GM21717 (cell line): ENCODE measurements around the gene PNMA6E.

Source experiments
- ATAC-seq: cut with Tn5 transposase; IDR thresholded peaks from one replicate; pipeline ENCODE4 v1.9.1; 2021; ENCODE audit warnings: mild to moderate bottlenecking, moderate library complexity; ENCODE audit not compliant: unreplicated experiment

The PNMA6E gene

DNA sequence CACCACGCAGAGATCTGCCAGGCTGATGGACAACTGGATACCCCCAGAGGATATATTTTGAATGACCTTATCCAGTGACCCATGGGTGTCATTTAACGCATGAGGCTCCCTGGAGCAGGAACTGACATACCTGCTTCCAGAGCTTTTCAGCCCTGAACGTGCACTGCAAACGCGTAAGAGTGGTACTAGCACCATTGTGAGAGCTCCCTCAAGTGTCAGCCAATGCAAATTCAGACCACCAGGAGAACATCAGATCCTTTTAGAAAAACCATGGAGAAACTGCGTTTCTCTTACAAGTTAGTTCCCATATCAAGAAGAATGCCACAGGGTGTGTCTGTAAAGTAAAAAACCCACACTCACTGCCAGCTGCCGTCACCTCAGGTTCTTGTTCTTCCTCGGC lies 37.4 kb upstream of the PNMA6E start:
- ATAC-seq = no peak

DNA sequence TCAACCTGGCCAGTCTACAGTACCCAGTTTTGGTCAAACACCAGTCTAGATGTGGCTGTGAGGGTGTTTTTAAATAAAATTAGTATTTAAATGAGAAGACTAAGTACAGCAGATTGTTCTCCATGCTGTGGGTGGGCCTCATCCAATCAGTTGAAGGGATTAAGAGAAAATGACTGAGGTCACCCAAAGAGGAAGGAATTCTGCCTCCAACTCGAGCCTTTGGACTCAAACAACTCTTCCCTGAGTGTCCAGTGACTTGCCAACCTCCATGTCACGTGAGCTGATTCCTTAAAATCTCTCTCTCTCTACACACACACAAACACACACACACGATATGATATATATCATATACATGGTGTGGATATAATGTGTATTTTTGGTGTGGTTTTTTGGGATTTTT lies 34.7 kb upstream of the PNMA6E start:
- ATAC-seq = no peak

DNA sequence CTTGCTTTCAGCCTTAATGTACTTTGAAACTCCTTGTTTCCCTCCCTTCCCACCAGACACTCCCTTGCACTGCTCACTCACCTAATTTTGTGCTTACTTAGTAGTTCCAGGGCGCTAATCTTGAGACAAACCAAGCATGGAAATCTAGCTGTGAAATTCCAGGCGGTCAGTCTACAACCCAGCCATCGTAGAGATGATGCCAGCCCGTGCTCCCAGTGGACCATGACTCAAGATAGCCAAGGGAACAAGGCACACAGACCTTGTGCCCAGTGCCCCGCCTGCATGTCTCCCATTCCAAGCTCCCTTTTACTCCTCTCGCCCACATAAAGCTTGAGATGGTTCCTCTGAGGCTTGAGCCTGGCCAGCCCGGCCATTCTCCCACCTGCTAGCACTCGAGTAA lies 33.7 kb upstream of the PNMA6E start:
- ATAC-seq = no peak

DNA sequence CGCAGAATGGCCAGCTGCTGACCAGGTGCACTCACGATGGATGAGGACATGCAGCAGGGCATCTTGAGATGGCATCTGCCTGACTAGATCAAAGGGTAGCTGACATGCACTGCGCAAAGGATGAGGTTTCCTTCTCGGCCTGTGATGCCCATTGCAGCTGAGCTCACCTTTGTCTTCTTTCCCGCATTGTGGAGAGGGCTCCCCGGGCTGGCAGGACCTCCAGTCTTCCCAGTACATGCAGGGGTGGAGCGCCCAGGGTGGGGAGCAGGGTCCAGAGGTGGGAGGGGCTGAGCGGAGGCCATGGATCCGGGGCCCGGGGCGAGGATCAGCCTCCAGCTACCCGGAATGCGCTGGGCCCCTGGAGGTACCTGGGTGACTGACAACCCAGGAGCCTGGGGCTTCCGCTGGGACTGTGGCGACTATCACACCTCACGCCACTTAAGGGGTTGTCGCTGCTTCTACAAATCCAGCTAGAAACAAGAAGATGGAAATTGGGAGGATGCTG lies 32.7 kb upstream of the PNMA6E start:
- no peak for ATAC-seq

DNA sequence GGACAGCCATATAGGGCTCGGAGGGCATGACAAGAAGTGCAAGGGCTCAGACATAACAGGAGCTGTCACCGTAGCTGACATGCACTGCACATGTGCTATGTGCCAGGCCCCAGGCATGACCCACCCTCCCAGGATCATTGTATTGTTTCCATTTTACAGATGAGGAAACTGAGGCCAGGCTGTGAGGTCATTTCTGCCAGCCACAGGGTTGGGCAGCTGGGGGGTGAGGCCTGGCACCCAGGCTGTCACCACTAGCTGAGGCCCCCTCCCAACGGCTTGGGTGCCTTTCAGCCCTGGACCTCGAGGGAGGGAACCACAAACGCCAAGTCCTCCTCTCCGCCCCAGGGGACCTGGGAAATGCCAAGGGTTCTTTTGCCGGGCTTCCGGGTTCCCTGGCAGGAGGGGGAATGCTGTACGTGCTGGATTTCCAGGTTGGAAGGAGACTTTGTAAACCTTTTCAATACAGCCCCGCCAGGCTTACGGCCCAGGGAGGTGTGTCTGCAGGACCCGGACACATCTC lies 32.1 kb upstream of the PNMA6E start:
- ATAC-seq = no peak

DNA sequence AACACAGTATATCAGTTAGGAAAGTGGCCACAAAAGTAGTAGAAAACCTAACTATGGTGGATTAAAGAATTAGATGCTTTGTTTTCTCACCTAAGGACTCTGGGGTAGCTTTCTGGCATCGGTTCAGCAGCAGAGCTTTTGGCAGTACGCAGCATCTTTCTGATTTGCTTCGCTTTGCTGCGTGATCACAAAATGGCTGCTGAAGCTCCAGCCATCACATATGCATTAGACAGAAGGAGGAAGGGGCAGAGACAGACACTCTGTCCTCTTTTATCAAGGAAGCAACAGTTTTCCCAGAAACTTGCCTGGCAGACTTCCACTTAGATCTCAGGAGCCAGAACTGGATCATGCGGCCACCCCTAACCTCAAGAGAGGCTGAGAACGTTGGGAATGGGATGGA lies 29.6 kb upstream of the PNMA6E start:
- ATAC-seq = no peak

DNA sequence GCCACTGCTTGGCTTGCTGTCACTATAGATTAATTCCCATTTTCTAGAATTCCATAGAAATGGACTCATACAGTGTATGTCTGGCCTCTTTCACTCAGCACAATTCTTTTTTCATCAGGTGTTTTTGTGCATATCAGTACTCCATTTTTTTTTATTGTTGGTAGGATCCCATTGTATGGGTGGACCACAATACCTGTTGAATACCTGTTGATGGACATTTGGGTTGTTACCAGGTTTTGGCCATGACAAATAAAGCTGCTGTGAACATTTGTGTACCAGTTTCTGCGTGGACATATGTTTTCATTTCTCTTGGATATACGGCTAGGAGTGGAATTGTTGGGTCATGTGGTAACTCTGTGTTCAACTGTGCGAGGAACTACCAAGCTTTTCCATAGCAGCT lies 25.1 kb upstream of the PNMA6E start:
- no peak for ATAC-seq

DNA sequence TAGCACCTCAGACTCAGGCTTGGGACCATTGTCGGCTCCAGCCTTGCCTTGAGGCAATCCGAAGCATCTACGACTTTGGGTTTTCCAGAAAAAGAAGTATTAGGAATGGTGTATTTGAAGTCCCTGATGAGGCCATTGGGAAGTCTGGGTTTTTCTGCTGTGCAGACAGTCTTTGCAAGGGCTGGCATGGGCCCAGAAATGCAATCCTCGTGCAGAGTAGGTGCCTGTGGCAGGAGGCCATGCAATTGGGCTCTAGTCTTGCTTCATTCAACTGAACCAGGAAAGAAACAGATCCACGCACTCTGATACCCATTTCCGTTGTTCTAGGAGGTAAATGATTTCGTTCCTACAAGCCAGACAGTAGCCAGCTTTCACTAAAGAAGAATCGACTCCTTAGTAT lies 22.5 kb upstream of the PNMA6E start:
- no peak for ATAC-seq

DNA sequence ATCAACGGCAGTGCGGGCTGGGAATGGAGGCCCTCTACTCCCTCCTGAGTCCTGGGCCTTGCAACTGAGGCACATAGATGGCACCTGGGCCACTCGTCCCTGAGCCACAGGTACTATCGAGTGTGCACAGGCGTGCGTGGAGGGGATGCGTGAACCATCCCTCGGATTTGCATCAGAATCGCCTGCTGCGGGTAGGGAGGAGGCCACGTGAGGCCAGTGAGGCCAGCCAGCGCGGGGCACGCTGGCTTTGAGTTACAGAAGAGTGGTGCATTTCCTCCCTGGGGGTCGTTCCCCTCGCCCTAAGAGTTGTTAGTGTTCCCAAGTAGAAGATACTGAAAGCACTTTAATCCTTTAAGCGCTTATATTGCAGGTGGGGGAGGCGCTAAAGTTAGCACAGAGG lies 20.7 kb upstream of the PNMA6E start:
- no peak for ATAC-seq

DNA sequence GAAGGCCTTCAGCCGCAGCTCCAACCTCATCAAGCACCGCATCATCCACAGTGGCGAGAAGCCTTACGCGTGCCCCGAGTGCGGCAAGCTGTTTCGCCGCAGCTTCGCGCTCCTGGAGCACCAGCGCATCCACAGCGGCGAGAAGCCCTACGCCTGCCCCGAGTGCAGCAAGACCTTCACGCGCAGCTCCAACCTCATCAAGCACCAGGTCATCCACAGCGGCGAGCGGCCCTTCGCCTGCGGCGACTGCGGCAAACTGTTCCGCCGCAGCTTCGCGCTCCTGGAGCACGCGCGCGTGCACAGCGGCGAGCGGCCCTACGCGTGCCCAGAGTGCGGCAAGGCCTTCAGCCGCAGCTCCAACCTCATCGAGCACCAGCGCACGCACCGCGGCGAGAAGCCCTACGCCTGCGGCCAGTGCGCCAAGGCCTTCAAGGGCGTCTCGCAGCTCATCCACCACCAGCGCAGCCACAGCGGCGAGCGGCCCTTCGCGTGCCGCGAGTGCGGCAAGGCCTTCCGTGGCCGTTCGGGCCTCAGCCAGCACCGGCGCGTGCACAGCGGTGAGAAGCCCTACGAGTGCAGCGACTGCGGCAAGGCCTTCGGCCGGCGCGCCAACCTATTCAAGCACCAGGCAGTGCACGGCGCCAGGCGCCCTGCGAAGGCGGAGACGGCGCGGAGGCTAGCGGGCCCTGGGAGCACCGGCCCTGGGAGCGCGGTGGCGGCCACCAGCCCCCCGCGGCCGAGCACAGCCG lies 19.9 kb upstream of the PNMA6E start:
- no peak for ATAC-seq

DNA sequence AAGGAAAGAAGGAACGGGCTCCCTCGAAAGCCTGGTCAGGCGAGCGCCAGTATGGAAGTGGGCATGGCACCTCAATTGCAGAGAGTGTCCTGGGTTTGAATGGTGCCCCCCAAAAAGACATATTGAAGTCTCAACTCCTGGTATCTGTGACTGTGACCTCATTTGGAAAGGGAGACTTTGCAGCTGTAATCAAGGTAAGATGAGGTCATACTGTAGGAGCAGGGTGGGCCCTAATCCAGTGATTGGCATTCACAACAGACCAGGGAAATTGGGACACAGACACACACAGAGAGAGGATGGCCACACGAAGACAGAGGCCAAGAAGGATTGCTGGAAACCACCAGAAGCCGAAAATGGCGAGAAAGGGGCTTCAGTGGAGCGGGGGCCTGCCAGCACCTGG lies 16.5 kb upstream of the PNMA6E start:
- no peak for ATAC-seq

DNA sequence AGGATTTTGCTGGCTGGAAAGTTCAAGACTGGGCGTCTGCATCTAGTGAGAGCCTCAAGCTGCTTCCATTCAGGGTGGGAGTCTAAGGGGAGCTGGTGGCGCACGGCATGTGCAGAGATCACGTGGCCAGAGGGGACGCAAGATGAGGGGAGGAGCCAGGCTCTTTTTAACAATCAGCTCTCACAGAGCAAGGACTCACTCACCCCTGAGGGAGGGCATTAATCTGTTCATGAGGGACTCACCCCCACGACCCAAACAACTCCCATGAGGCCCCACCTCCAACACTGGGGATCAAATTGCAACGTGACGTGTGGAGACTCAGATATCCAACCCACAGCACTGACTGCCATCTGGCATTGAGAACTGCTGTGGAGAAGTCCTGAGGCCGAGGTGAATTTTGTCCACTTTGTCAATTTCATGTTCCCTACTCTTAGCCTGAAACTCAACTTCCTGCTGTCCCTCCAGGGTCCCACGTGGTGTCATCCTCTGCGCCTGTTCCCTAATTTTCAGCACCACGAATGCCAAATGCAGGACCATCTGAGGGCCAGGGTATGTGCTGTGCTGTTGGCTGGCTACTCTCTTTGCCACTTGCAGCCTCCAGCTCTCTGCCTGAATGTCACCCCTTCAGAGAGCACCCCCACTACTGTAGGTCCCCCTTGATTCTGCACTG lies 15.8 kb upstream of the PNMA6E start:
- no peak for ATAC-seq

DNA sequence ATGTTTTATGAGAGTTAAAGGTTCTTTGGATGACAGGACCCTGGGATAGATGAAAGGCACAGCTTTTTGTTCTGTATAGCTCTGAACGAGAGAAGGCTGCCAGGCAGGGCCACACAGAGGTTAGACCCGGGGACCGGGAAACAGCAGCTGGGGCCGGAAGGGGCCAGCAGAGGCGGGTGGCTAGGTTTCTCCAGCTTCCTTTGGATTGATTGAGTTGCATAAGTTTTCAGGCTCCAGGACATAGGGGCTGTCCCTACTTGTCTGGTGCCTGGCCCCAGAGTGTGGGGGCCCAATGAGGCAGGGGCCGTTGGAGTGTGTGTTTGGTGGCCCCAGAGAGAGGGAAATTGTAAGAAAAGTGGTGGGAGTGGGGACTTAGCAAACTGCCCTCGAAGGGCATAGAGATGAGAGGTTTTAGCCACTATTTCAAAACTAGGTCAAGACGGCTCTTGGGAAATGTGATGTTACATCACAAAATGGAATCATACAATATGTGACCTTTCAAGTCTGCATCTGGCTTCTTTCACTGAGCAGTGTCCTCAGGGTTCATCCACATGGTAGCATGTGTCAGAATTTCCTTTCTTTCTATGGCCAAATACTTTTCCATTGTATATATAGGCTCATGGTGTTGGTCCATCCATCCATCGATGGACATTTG lies 13.8 kb upstream of the PNMA6E start:
- no peak for ATAC-seq

DNA sequence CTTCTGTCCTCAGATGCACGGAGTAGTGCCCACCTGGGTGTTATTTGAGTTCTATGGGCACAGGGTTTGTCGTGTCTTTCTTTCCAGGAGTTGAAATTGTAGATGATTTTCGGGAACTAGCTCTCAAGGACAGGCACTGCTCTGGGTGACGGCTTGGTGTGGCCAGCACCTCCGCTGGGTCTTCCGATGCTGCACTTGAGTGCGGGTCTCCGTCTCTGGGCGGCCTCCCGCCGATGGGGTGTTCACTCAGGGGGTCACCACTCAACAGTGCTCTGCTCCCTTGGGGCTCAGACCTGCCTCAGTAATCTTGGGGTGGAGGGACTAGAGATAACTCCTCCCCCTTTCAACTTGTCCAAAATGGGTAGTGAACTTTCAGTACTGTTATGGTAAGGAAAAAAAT lies 12.6 kb upstream of the PNMA6E start:
- no peak for ATAC-seq

DNA sequence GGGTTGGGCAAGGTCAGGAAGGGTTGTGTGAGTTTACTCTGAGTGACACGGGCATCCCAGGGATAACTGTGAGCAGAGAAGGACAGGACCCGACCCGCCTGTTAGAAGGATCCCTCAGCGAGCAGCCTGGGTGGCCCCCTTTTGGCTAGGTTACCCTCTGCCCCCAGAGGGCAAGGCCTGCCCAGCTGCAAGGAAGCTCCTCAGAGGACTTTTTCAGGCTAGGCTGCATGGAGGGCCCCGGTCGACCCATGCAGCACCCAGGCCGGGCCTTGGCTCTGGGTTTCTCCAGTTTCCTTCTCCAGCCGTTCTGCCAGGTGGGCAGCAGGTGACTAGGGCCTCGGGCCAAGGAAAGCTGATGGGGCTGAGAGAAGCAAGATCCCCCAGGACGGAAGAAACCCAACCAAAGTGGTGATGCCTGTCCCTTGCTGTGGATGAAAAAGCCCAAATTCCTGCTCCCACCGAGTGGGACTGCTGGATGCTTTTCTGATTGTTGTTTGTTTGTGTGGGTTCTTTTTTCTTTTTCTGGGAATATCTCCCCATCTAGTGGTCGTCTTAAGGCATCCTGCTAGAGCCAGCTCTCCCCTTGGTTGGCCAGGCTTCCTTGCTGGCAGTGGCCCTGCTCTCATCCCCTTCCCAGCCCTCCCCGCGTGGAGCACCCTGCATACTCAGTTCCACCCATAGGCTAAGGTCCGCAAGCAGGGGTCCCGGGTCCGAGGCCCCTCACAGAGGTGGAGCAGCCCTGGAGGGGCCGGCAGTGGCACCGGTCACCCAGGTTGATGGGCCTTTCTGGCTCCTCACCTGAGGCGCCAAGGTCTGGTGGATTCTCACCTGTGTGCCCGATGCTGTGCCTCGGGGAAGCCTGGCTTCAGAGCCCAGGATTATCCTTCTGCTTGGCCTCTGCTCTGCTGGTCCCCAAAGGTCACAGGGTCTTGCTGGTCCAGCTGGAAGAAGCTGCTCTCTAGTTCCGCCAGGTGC lies 11.9 kb upstream of the PNMA6E start:
- no peak for ATAC-seq

DNA sequence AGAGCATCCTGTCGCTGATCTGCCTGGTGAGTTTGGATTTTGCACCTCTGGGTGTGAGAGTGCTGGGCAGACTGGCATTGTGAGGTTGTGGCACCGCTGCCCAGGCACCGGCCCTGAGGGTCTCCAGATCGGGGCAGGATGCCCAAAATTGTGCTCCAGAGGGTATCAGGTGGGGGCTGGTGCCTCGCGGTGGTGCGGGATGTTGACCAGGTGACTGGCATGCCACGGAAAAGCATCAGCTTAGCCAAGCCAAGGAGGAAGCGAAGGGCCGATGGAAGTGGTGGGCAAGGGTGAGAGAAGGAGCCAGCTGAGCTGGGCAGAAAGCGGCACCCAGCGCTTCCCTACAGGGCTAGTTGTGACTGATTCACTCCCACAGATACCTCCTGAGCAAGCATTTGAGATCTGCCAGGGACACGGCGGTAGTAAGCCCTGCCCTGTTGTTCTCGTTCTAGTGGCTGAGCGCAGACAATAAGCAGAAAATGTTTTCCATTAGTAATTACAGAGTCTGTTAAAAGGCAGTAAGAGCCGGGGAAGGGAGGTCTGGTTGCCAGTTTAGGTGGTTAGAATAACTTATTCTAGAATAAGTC lies 10.9 kb upstream of the PNMA6E start:
- no peak for ATAC-seq

DNA sequence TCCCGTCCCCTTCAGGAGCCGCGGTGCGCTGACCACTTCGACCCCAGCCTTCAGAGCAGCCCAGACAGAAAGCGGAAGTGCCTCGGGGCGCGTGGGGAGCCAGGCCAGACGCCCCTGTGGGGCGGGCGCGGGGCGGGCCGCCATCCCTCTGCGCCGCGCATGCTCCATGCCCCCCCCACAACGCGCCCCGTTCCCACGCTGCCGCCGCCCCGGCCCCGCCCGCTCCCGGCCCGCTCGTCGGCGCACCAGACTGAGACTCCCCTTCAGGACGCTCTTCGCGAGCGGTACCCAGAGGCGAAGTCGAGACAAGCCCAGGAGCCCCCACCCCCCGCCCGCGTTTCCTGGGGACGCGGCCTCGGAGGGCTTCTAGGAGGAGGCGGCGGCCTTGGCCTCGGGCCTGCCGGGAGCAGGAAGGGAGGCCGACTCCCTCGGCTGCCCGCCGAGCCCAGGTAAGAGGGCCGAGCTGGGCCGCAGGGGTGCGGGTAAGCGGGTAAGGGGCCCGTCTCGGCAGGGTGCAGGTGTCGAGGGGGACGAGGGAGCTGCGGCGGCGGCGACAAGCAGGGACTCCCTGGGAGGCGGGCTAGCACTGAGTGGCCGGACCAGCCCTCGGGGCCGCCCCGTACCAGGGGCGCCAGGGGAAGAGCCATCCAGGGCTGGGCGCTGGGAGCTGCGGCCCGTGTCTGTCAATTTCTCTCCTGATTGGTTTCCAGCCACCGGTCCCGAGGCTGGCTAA lies 10.3 kb upstream of the PNMA6E start, which contains the start of gene ZFP92:
Gene ZFP92, plus strand, starts transcription at position 218 of the 733 bp plus-strand sequence. CDS start 6,851 bp downstream, outside the sequence.
- no peak for ATAC-seq

DNA sequence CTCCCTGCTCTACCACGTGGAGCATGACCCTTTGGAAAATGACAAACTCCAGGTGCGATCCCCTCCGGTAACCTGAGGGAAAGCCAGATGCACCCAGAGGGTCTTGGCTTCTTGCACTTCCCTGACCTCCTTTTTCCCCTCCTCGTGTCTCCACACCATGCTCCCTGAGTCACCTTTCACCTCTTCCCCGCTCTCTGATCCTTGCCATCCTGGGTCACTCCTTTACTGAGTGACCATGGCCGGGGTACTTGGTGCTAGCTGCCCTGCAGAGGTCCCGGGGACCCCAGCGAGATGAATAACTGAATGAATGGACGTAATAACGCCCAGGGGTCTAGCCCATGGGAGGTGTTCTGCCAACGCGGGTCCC lies 9.7 kb upstream of the PNMA6E start:
- no peak for ATAC-seq

DNA sequence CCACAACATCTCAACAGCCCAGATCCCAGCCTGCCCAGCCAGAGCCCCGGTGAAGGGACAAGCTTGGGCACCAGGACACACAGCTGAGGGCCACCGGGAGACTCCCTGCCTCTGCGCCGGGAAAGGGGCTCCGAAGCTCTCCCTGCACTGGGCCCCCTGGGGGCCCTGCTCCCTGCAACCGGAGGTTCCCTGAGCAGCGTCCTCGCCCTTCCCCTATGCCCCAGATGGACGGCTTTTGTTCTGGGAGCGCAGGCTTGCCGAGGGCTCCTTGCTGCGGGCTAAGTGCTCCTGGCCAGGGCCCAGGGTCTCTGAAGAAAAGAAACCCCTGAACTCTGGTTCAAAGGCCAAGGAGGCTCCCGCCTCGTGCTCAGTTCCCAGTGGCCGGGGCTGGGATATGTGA lies 9.2 kb upstream of the PNMA6E start:
- no peak for ATAC-seq
